Measurements from ENCODE around the gene CNTNAP2.

Gene CNTNAP2

DNA sequence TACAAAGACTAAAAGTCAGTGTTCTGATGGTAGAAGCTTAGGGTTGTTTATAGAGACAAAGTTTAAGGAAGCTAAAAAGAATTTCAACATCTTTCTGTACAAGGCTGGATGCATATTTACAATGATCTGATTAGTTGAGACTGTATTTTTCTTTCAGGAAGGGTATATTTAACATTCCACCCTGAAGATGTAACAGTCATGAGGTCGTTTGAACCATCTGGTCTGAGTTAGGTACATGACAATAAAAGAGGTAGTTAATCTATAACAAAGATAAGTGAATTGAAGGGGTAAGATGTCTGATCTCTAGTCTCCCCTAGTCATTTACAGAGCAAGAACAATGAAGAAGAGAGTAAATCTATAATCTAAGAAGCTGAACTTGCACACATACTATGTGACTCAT, 821.2 kb downstream of the CNTNAP2 start:
- DNase-seq = no peak

DNA sequence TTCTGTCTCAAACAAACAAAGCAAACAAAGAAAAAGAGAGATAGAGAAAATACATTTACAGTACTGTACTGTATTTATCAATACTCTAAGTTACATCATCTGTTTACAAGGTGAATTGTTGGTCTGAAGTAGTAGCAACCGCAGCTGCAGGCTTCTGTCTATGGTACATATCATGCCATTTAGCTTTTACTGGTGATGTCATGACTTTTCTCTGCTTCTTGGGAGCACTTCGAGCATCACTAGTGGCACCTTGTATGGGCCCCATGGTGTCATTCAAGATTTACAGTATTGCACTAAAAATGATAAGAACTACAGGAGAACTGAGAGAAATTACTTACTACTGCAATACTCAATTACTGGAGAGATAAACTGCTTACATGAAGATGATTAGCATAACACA, 826.9 kb downstream of the CNTNAP2 start:
- no peak for DNase-seq

DNA sequence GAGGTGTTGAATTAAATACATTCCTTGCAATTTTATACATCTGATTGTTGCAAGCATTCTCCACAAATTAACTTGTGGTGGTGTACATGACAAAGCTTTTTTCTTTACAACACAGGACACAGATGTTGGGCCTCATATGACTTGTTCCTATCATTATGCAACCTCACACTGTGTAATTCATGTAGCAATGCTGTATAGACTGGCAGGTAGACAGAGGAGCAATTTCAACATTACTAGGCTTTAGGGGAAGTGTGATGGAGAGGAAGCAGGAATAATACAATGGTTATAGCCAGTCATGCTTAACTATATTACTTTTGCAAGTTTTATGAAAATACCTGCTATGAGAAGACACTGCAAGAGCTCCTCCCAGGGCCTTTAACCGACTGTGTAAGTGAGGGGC, 832.1 kb downstream of the CNTNAP2 start:
- no peak for DNase-seq

DNA sequence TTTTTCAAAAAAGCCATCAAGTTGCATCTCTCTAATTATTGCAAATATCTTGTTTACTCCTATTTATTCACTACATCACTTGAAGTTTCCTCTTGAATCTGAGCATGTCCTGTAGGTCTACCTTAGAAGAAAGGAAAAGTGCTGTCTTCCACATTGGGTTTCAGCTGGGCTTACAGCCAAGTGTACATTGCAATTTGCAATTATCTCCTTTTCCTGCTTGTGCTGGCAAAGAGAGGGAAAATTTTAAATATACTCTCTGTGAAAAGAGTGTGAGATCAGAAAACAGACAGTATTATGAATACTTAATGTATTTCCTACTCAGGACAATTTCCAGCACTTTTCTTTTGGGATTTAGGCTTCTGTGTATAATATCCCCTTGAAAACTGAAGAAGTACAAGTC, 839.7 kb downstream of the CNTNAP2 start:
- DNase-seq = no peak

DNA sequence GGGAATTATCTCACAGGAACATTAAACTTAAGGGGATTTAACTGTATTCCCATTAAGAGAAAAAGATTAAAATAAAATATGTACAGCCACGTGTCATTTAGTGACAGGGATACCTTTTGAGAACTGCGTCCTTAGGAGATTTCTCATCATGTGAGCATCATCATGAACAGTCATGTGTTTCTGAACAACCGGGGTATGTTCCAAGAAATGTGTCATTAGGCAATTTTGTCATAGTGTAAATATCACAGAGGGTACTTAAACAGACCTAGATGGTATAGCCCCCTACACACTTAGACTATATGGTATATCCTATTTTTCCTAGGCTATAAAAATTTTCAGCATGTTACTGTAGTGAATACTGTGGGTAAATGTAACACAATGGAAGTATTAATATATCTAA, 840.3 kb downstream of the CNTNAP2 start:
- DNase-seq = no peak

DNA sequence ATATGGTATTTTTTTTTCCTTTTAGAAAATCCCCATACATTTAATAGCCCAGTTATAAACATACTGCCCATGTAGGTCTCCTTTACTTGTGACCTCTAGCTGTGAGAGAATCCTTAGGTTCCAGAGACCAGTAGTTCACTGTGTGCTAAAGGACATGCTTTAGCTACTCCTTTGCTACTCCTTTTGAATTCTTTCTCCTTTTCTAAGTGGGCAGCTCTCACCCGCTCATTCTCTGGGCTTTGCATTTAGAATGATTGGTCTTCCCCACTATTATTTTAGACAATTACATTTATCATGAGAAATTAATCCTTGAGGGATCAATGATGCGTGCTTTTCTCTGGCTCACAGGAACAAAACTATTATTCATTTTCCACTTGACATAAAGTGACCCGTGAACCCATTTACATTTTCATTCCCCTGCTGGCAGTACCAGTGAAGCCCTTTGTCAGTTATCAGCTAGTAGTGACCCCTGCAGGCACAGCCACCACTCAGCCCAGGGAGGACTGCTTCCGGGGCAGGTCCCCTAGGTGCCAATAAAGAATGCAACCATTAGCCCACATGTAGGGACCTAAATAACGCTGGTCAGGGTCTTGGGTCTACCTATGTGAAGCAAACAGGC, 844.3 kb downstream of the CNTNAP2 start:
- no peak for DNase-seq

DNA sequence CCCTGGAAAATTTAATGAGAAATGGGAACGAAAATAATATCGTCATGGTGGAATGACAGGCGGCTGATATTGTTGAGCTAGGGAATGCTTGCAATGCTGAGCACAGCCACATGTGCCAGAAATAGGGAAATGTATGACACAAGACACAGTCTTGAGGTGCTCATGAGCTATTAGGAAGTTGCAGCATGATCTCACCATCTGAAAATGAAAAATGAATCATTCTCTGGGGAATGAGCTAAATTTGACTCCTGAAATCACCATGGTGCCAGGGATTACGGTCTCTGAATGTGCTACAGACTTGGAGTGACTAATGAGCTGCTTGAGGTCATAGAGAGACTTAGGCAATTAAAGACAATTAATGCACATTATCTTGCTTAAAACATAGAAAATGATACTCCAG, 845.0 kb downstream of the CNTNAP2 start:
- DNase-seq = no peak

DNA sequence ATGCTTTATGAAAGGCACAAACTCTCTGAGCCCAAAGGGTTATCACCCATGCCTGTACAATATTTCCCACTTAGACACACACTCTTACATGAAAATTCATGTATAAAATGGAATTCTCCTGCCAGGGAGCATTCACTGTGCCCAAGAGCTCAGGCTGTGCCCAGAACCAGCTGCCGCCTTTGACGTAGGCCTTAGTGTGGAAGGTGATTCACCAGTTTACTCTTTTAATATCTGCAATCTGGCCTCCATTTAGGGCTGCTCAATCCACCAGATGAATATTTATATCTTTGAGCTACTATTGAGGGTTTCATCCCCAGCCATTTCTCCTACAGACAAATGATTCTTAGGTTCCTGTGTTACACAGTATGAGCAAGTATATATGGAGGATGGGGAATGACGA, 849.7 kb downstream of the CNTNAP2 start:
- no peak for DNase-seq

DNA sequence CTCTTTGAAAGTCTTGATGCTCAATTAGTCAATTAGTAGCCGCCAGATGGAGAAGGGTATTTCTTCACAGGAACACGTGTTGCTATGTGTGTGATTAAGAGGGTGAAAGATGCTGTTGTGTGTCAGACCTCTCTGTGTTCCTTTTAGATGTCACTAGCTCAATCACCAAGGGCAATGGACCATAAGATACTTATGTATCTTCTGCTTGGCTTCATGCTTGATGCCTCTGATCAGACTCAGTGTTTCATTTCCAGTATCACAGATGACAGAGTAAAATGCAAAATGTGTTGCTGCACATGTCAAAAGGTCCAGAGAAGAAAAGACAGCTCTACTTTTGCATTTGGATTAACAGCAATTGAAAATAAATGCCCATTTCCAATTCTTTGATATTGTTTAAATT, 865.9 kb downstream of the CNTNAP2 start:
- DNase-seq = no peak

DNA sequence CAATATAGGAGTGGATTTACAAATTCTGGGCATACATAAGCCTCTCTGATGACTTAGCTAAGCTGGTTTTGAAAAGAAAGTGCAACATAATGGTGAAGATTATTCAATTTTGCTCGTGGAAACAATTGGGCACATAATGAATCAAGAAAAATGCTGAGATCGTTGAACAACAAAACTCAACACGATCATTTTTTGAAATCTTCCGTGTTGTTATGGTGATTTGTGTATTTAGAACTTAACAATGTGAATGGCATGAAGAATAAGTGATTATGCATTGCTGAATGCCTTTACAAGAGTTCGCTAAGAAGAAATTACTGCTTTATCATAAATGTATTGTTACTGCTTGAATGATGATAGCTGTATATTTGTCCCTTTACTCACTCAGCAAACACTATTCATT, 875.0 kb downstream of the CNTNAP2 start:
- no peak for DNase-seq

DNA sequence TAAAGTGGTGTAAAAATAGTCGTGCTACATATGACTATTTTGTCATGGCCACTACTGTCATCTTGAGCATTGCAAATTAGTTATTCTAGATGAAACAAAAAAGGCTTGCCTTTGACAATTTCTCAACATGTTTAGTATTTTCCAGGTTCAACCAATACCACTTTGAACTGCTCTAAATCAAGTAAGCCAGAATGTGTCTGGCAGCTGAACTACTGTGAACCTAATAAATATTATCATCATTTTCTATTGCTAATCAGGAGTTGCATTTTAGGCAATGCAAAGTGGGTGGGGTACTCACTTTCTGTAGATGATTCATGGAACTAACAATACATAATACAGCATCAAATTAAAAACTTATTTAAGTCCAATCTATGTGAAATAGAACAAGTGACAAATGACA, 877.2 kb downstream of the CNTNAP2 start:
- no peak for DNase-seq

DNA sequence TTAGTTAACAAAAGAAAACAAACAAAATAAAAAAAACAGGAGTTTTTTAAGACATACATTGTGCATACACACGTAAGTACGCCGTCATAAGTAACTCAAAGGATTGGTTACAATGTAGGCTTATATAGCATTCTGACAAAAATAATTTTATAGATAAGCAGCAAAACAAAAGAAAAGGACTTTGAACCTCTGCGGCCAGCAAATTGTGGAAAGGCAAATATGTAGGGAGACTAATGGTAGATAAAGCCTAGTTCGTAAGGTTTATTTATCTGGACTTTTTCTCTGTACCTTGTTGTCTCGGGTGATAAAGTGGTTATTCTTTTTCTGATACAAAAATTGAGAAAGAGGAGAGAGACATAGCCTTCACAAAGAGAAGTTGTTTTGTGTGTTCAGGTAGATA, 891.9 kb downstream of the CNTNAP2 start:
- no peak for DNase-seq

DNA sequence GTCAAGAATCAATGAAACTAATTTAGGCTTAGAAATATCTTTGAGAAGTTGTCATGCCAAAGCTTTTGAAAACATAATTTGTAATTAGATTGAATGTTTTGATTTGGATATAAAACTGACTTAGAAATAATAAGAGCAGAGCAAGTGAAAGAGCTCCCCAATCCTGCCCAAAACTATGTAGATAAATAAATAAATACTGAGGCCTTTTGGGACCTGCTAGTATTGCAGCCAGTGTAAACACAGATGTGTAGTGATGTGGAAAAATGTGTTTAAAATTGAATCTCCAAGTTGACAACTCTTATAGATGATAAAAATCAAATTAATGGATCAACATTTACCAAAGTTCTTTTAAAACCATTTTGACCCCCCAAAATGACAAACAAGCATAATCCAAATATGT, 896.1 kb downstream of the CNTNAP2 start:
- DNase-seq = no peak

DNA sequence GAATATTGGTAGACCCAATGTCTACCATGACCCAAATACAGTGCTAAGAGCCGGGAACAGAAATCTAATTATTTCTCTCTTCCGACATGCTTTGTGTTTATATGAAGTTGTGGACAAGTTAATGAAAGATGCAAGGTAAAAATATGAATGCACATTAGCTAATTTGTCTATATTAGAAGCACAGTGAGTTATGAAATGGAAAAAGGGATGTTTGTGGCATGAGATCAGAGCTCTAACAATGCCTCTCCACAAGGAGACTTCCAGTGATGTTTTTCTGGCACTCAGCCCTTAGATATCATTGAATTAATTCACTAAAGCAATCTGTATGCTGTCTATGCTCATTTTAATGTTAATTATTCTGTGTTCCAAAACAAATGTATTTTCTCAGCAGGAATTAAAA, 897.2 kb downstream of the CNTNAP2 start:
- DNase-seq = no peak

DNA sequence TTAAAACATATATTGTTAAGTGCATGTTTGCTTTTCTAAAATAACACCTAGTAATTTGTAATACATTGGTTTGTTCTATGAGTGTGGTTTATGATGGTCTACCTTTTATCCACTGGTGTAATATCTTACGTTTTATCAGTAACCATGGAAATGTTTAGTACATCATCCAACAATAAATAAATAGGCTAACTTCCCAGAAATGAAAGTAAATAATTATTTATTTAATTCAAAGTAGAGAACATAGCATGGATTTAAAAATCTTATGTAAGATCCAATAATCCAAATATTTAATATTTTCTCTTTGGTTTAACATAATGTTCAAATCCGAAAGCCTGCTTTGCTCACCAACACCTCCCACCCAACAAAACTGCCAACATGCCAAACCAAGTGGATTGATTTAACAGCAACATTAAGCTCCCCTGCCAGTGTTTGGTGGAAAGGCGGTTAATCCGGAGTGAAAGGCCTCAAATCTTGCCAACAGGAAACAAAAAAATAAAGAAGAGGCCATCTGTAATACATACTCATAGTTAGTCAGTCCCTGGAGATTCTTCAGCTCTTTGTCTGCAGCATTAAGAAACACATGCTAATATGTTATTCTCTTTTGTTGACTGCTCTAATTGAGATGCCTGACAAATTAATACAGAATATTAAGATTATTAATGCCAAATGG, 897.8 kb downstream of the CNTNAP2 start:
- no peak for DNase-seq

DNA sequence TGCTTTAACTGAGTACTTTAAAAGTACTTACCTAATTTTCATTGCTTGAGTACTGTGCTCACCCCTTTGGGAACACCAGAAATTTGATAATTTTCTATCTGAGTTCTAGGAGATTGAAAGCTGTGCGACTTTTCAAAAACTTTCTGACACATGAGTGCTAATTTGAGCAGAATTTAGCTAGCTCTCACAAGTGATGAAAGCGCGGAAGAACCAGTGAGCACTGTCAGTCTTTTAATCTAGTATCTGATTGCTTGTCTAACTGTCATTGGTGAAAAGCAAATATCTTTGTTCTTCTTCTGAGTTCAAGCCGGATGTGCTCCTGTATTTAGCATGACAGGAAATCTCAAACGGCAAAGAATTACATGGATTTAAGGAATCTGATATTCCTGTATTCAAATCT, 899.4 kb downstream of the CNTNAP2 start:
- no peak for DNase-seq

DNA sequence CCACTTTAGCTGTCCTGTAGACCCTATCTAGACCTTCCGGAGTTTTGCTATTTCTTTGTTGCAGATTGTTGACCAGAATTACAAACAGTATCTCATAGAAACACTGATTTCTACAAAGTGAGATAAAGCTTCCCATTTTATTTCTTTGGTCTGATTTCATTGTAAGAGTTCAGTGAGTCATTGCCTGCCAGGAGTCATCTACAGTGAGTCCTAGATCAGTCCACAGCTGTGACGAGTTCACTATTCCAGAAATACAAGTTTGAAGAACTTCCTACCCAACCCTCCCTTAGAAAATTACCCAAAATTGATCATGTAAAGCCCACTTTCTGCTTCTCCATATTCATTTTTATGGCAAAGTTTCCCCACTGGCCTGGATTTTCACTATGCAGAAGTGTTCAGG, 905.5 kb downstream of the CNTNAP2 start:
- no peak for DNase-seq

DNA sequence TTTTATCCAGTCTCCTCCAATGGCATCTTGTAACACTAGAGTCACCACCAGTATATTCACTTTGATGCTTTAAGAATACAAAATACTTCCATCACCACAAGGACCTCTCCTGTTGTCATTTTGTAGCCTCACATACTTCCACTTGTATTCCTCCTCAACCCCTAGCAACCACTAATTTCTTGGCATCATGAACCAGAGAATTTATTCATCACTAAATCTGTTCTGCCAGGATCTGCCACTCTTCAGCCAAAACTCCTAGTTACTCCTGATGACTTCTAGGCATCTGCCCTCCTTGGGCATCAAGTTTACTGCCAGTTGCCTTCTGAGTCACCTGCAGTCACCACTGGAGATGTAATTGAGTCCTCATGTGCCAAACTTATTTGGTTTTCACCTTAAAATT, 906.8 kb downstream of the CNTNAP2 start:
- DNase-seq = no peak

DNA sequence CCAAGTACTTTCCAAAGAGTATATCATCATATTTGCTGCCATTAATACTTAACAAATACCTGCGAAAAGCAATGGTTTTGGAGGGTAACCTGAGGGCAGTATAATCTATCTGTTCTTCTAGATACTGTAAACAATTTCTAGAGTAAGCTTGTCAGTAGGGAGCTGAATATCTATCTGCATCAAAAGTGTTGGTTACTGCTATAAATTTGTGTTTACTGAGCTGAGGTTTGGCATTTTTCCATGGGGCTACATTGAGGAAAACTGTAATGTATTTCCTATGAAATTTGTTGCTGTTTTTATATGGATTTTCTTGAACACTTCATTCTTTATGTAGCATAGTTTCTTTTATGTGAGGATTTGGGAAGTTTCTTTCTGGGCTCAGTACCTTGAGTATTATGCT, 913.4 kb downstream of the CNTNAP2 start:
- DNase-seq = no peak

DNA sequence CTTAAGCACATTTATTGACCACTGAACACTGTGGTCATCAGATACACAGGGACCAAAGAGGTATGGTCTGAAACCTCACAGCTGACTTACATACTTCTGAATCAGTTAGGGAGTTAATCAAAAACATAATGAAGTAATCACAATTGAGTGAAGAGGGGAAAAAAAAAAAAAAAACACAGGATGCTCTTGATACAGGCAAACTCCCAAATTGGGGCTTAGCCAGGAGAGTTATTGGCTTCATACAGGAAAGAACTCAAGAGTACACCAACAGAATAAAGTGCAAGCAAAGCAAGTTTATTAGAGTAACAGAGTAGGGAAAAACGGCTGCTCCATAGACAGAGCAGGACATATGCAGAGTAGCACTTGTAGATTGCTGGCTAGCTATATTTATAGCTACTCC, 917.0 kb downstream of the CNTNAP2 start:
- no peak for DNase-seq

DNA sequence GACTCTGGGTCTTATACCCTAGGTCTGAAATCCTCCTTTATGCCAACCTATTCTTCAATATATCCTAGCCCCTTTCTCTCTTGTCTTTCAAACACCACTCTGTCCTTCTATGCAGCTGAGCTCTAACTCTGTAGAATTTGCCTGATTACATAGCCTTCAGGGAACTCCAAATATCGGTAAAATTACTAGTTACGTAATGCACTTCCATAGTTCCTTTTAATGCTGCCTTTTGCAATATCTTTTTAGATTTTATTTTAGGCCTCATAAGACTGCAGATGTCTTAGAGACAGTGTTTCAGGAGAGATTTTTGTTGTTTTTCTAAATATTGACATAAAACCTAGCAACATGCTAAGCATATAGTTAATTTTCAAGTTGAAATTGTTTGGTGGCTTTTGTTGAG, 924.8 kb downstream of the CNTNAP2 start:
- DNase-seq = no peak

DNA sequence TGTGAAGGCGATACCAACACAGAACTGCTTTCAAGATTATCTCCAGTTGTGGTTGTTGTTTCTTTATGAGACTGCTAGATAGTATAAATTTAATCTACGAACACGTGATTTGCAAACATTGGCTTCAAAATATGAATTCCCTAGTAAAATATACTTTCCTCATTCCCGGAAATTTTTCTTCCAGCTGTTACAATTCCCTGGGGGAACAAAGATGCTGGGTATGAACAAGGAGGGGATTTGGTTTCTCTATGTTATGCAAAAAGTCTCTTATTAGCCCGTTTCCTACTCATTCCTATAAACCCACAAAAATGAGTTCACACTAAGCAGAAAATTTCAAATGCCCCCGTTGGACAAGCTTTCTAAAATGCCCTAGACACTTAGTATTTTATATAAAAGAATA, 928.3 kb downstream of the CNTNAP2 start:
- no peak for DNase-seq

DNA sequence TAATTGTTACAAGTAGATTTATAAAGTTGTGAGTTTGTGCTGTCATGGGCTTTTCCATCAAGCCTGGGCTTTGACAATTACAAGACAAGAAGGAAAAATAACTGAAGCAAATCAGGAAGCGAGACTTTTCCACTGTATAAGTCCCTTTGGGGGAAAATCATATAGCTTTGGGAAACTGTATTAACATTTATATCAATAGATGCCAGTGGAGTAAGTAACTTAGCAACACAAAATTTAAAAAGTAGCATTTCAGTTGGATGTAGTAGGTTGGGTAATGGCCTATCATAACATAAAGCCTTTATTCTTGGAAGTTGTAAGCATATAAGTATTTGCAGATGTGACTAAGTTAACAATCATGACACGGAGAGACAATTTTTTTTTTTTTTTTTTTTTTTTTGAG, 931.1 kb downstream of the CNTNAP2 start:
- no peak for DNase-seq

DNA sequence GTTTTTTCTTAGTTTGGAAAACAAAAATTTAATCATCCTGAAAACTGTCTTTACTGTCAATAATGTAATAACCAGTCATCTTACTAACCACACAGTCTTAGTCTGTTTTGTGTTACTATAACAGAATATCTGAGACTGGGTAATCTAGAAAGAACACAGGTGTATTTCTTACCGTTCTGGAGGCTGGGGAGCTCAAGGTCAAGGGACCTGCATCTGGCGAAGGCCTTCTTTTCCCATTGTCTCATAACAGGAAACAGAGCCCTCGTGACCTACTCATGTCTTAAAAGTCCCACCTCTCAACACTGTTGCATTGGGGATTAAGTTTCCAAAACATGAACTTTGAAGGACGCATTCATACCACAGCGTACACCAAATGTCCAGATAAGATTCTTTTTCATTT, 932.3 kb downstream of the CNTNAP2 start:
- DNase-seq = no peak

DNA sequence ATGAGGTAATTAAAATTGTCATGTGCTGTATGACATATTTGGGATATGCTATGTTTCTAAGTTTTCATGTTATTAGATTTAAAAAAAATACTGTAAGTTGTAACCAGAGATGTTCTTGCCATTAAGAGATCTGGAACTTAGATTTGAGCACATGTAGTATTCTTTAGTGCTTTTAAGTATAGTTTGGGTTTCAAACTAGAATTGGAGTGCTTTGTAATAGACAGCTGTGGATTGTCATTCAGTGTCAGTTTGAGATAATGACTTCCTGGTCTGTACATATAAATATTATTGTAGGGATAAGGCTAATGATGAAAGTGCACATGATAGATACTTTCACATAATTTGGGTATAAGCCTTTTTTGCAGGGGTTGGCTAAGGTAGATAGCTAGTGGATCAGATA, 936.2 kb downstream of the CNTNAP2 start:
- DNase-seq = no peak
